ENCODE results near the gene ZSCAN5C. TPM values are rescaled to one million over a fixed set of nuclear protein-coding genes. Genes with fewer than 3 reads are reported as not detected.
"Not testable (repeated sequence)": the region's sequence is repeated elsewhere in the genome, so short reads cannot be mapped to it uniquely, and the experiment has no call there.

The ZSCAN5C gene
- total RNA-seq, 2 donors from 2014 or later: not detected

DNA sequence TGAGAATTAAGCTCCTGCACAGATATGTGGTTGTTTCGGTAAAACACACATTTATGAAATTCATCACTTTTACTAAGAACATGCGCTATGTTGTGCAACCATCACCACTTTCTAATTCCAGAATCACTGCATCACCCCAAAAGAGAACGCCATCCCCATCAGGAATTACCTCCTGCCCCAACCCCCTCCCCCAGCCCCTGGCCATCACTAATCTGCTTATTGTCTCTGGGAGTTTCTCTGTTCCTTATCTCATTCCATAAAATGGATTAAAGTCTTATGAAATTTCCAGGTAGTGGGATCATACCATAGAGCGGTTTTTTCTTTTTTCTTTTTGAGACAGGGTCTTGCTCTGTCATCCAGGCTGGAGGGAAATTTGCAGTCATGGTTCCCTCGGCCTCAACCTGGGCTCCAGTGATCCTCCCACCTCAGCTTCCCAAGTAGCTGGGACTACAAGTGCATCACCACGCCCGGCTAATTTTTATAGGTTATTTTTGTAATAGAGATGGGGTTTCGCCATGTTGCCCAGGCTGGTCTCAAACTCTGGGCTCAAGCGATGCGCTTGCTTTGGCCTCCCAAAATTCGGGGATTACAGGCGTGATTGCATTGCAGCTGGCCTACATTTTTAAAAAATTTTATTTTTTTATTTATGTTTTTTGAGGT lies 8.0 kb upstream of the ZSCAN5C start:
- H3K9me3 ChIP-seq: no peaks in the 10 kb centered on the region
- H3K27ac ChIP-seq: no peak overlapping the region
- no peaks in the 10 kb centered on the region for H3K36me3 ChIP-seq
- no peaks in the 10 kb centered on the region for H3K27me3 ChIP-seq
- DNase-seq (ENCODE audit: low spot score): no peak
- no peak overlapping the region for H3K4me3 ChIP-seq
- TF ChIP-seq, protein P1, sequence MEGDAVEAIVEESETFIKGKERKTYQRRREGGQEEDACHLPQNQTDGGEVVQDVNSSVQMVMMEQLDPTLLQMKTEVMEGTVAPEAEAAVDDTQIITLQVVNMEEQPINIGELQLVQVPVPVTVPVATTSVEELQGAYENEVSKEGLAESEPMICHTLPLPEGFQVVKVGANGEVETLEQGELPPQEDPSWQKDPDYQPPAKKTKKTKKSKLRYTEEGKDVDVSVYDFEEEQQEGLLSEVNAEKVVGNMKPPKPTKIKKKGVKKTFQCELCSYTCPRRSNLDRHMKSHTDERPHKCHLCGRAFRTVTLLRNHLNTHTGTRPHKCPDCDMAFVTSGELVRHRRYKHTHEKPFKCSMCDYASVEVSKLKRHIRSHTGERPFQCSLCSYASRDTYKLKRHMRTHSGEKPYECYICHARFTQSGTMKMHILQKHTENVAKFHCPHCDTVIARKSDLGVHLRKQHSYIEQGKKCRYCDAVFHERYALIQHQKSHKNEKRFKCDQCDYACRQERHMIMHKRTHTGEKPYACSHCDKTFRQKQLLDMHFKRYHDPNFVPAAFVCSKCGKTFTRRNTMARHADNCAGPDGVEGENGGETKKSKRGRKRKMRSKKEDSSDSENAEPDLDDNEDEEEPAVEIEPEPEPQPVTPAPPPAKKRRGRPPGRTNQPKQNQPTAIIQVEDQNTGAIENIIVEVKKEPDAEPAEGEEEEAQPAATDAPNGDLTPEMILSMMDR (IDR thresholded peaks at IDR 0.05): no peak
- H3K4me1 ChIP-seq: no peaks in the 10 kb centered on the region

DNA sequence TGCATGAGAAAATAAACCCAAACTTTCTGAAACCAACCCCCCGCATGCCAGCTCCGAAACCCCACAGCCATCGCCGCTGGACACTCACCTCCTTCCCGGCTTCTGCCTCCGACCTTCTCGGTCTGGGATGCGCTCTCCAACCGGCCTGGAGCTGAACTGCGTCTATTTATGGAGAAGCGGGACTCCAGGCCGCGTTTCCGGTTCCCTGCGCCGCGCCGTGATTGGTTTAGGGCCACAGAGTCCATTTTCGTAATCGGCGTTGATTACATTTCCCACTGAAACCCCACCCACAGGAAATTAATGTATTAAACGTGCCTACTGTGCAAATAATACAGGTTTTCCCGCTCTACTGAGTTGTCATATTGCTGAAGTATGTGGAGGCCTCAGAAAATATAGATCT lies 4.4 kb upstream of the ZSCAN5C start, which contains the start of gene ZSCAN5B:
Gene ZSCAN5B (minus strand): TSS at position 138 of the 400 bp plus-strand sequence. CDS start 4,731 bp downstream, outside the sequence.
- not testable (repeated sequence) for H3K9me3 ChIP-seq; H3K36me3 ChIP-seq; H3K27me3 ChIP-seq; DNase-seq (ENCODE audit: low spot score); H3K4me1 ChIP-seq; H3K4me3 ChIP-seq; H3K27ac ChIP-seq

- no peak for DNase-seq (ENCODE audit: low spot score)
- Histone ChIP-seq H3K4me1 (no peaks in the 10 kb centered on the region), H3K27me3 (no peaks in the 10 kb centered on the region), H3K4me3 (no peak overlapping the region), H3K27ac (no peak overlapping the region), H3K9me3 (no peaks in the 10 kb centered on the region), H3K36me3 (no peaks in the 10 kb centered on the region)
- TF ChIP-seq, protein P1 (IDR thresholded peaks at IDR 0.05): no peak
Observed at GRCh38 chr19:56199687-56200086, 2.4 kb upstream of the ZSCAN5C start.

DNA sequence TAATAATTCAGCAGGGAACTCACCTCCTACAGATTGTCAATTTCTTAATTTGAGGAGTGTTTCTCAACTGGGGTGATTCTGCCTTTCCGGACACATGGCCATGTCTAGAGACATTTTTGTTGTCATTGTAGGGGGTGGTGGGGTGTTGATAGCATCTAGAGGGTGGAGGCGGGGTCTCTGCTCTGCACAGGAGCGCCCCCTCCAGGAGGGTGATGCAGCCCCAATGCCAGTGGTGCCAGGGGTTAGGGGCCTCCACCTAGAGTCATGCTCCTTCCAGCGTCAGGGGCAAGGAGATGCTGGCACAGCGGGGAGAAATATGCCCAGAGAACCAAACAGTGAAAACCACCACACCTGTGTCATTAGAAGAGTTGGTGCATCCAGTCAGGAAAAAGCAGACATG lies 5.5 kb downstream of the ZSCAN5C start:
- not testable (repeated sequence) for H3K9me3 ChIP-seq; H3K4me3 ChIP-seq; H3K36me3 ChIP-seq; H3K4me1 ChIP-seq; DNase-seq (ENCODE audit: low spot score); H3K27ac ChIP-seq; H3K27me3 ChIP-seq

GRCh38 chr19:56209091-56209490 lies 7.0 kb downstream of the ZSCAN5C start:
- Histone ChIP-seq H3K27me3 (no peaks in the 10 kb centered on the region), H3K36me3 (no peaks in the 10 kb centered on the region), H3K4me3 (no peak overlapping the region), H3K27ac (no peak overlapping the region), H3K4me1 (no peaks in the 10 kb centered on the region), H3K9me3 (no peaks in the 10 kb centered on the region)
- DNase-seq (ENCODE audit: low spot score): no peak
- TF ChIP-seq, protein P1 (IDR thresholded peaks at IDR 0.05): no peak

GRCh38 chr19:56210036-56210435 lies 8.0 kb downstream of the ZSCAN5C start:
- not testable (repeated sequence) for H3K36me3 ChIP-seq; H3K9me3 ChIP-seq; H3K27me3 ChIP-seq; H3K27ac ChIP-seq; H3K4me1 ChIP-seq; DNase-seq (ENCODE audit: low spot score); H3K4me3 ChIP-seq

DNA sequence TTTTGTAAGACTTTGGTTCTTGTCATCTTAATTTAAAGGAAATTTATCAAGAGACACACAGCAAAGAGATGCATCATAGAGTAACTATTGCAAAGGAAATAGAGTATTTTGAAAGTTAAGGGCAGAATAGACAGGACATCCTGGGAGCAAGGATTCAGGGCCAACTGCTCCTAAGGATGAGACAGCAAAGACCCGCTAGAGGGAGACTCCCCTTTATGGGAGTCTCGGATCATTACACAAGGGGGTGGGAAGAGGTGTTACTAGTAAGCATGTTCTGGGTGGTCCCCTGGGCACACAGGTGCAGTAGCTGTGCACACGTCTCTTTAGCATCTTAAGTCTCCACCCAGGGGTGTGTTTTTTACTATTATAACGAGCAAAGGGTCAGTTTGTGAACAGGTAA lies 9.6 kb downstream of the ZSCAN5C start:
- Histone ChIP-seq H3K4me3 (no peak overlapping the region), H3K27me3 (no peaks in the 10 kb centered on the region), H3K9me3 (no peaks in the 10 kb centered on the region), H3K36me3 (no peaks in the 10 kb centered on the region), H3K27ac (no peak overlapping the region), H3K4me1 (no peaks in the 10 kb centered on the region)
- TF ChIP-seq, protein P1 (IDR thresholded peaks at IDR 0.05): no peak
- DNase-seq (ENCODE audit: low spot score): no peak

All from right atrium auricular region (tissue), 2 donors.